SK-N-SH (cell line): ENCODE measurements around the gene LVRN. TPM values are rescaled to one million over a fixed set of nuclear protein-coding genes. Genes with fewer than 3 reads are reported as not detected.

Experiments
- CTCF ChIA-PET: fragments of 300-600, 350-600 bp; formaldehyde crosslinking; extraction: SDS; loops from one replicate; lab custom pipeline; 2021; lab: Yijun Ruan, JAX
- POLR2A ChIA-PET: fragments of 350-600 bp; sonication (Branson Sonifier 250); formaldehyde crosslinking; extraction: SDS; loops from one replicate; lab custom pipeline; 2020; ENCODE audit warnings: antibody characterized with exemption, inconsistent platforms; lab: Yijun Ruan, JAX
- DNase-seq: peaks from one replicate; pipeline ENCODE4 v3.0.0; 2012
- H2AFZ ChIP-seq: fragments of 200-600 bp; sonication (generic); 2 replicates; pipeline ENCODE4 v1.8.1; 2016; ENCODE audit warnings: antibody characterized with exemption, mild to moderate bottlenecking, low read depth
- H3F3A ChIP-seq: fragments of 200-600 bp; sonication (generic); replicated peaks from 2 replicates; pipeline ENCODE3; 2016; ENCODE audit warnings: antibody characterized with exemption, mild to moderate bottlenecking; ENCODE audit not compliant: insufficient read depth
- H3K27ac ChIP-seq, 2 experiments: fragments of 200-500 bp in 1 of 2; fragments of 200-600 bp in 1 of 2; sonication (Bioruptor generic) in 1 of 2; sonication (generic), shearing (Covaris generic) in 1 of 2; 2 replicates each; pipeline versions ENCODE4 v1.5.1 to v1.6.1; 2014 to 2016; ENCODE audit warnings: low read depth in 2 of 2, inconsistent platforms in 1 of 2, low read length in 1 of 2, mild to moderate bottlenecking in 1 of 2, mixed read lengths in 1 of 2
- H3K27me3 ChIP-seq: fragments of 200-600 bp; sonication (generic), shearing (Covaris generic); 2 replicates; pipeline ENCODE4 v1.6.1; 2016; ENCODE audit warnings: mixed run types; ENCODE audit not compliant: insufficient read depth
- H3K36me3 ChIP-seq, 2 experiments: fragments of 200-500 bp in 1 of 2; fragments of 200-600 bp in 1 of 2; sonication (Bioruptor generic) in 1 of 2; sonication (generic) in 1 of 2; replicated peaks in 1 of 2; 2 replicates each; pipeline versions ENCODE3 to v1.5.1; 2014 to 2016; ENCODE audit warnings: low read length in 1 of 2, mild to moderate bottlenecking in 1 of 2; ENCODE audit not compliant: insufficient read depth in 2 of 2, control insufficient read depth in 1 of 2
- H3K4me1 ChIP-seq, 2 experiments: fragments of 200-500 bp in 1 of 2; fragments of 200-600 bp in 1 of 2; sonication (Bioruptor generic) in 1 of 2; sonication (generic), shearing (Covaris generic) in 1 of 2; 2 replicates each; pipeline versions ENCODE4 v1.5.1 to v1.6.1; 2014 to 2016; ENCODE audit warnings: low read depth in 1 of 2, low read length in 1 of 2, mixed run types in 1 of 2; ENCODE audit not compliant: insufficient read depth in 2 of 2, control insufficient read depth in 1 of 2
- H3K4me2 ChIP-seq: fragments of 200-600 bp; sonication (generic), shearing (Covaris generic); 2 replicates; pipeline ENCODE4 v1.6.1; 2017; ENCODE audit warnings: mixed run types
- H3K4me3 ChIP-seq, 2 experiments: fragments of 200-500 bp in 1 of 2; fragments of 200-600 bp in 1 of 2; sonication (Bioruptor generic) in 1 of 2; sonication (generic), shearing (Covaris generic) in 1 of 2; 2 replicates each; pipeline versions ENCODE4 v1.5.1 to v1.8.1; 2014 to 2016; ENCODE audit warnings: low read depth in 2 of 2, inconsistent platforms in 1 of 2, low read length in 1 of 2, mild to moderate bottlenecking in 1 of 2, mixed read lengths in 1 of 2, moderate library complexity in 1 of 2
- H3K79me2 ChIP-seq: fragments of 200-600 bp; sonication (generic); 2 replicates; pipeline ENCODE4 v1.8.1; 2017; ENCODE audit warnings: mild to moderate bottlenecking; ENCODE audit not compliant: insufficient read depth
- H3K9ac ChIP-seq: fragments of 200-600 bp; sonication (generic); 2 replicates; pipeline ENCODE4 v1.6.1; 2017; ENCODE audit warnings: mixed run types
- H3K9me2 ChIP-seq: fragments of 200-600 bp; sonication (generic); 2 replicates; pipeline ENCODE4 v1.6.1; 2017; ENCODE audit warnings: mixed run types
- H3K9me3 ChIP-seq: fragments of 200-600 bp; sonication (generic); 2 replicates; pipeline ENCODE4 v1.6.1; 2017; ENCODE audit warnings: mixed run types, mild to moderate bottlenecking, moderate library complexity
- H4K20me1 ChIP-seq: fragments of 200-600 bp; sonication (generic); 2 replicates; pipeline ENCODE4 v1.6.1; 2017; ENCODE audit warnings: mild to moderate bottlenecking, mixed run types; ENCODE audit not compliant: insufficient read depth
- ELF1 ChIP-seq: IDR thresholded peaks from 2 replicates; pipeline ENCODE4 v1.4.0; 2012
- EP300 ChIP-seq, 2 experiments: IDR thresholded peaks; 2 replicates each; pipeline versions ENCODE4 v1.4.0 to v1.6.1; 2012; ENCODE audit warnings: borderline replicate concordance in 1 of 2, low read depth in 1 of 2, low read length in 1 of 2
- EZH2phosphoT487 ChIP-seq: fragments of 200-600 bp; sonication (generic); IDR thresholded peaks from 2 replicates; pipeline ENCODE4 v1.6.1; 2017; ENCODE audit warnings: low read depth, mixed run types, mild to moderate bottlenecking, antibody characterized with exemption, moderate library complexity, borderline replicate concordance
- FOSL2 ChIP-seq: IDR thresholded peaks from 2 replicates; pipeline ENCODE4 v1.4.0; 2012; ENCODE audit warnings: low read depth, mild to moderate bottlenecking, moderate library complexity, borderline replicate concordance
- FOXJ3 ChIP-seq: sonication (generic); formaldehyde crosslinking; IDR thresholded peaks from 2 replicates; pipeline ENCODE4 v1.5.1; 2020; ENCODE audit warnings: mild to moderate bottlenecking, missing genetic modification reagents
- GATA2 ChIP-seq: sonication (generic); formaldehyde crosslinking; IDR thresholded peaks from 2 replicates; pipeline ENCODE4 v1.5.0; 2020; ENCODE audit warnings: mild to moderate bottlenecking, missing genetic modification reagents
- JUND ChIP-seq: IDR thresholded peaks from 2 replicates; pipeline ENCODE4 v1.4.0; 2012
- MXI1 ChIP-seq: IDR thresholded peaks from 2 replicates; pipeline ENCODE4 v1.6.1; 2012; ENCODE audit warnings: mild to moderate bottlenecking, low read depth, low read length, improper control_type of control experiment
- NRF1 ChIP-seq: IDR thresholded peaks from 2 replicates; pipeline ENCODE4 v1.6.1; 2012; ENCODE audit warnings: low read depth, mild to moderate bottlenecking, low read length
- PBX3 ChIP-seq: IDR thresholded peaks from 2 replicates; pipeline ENCODE4; 2012
- RAD21 ChIP-seq: IDR thresholded peaks from 2 replicates; pipeline ENCODE4 v1.6.1; 2012; ENCODE audit warnings: mild to moderate bottlenecking, low read length
- RCOR1 ChIP-seq: fragments of 150-350 bp; IDR thresholded peaks from 2 replicates; pipeline ENCODE4 v1.6.1; 2017; ENCODE audit warnings: antibody characterized with exemption, low read length
- RFX5 ChIP-seq: IDR thresholded peaks from 2 replicates; pipeline ENCODE4 v1.6.1; 2012; ENCODE audit warnings: mild to moderate bottlenecking, improper control_type of control experiment, low read length
- SIN3A ChIP-seq: IDR thresholded peaks from 2 replicates; pipeline ENCODE4 v1.6.1; 2012; ENCODE audit warnings: low read depth, mild to moderate bottlenecking, low read length, moderate library complexity, borderline replicate concordance
- TAF1 ChIP-seq: IDR thresholded peaks from 2 replicates; pipeline ENCODE4 v1.6.1; 2012; ENCODE audit warnings: low read depth, mild to moderate bottlenecking, low read length, moderate library complexity, borderline replicate concordance
- TCF12 ChIP-seq: IDR thresholded peaks from 2 replicates; pipeline ENCODE4 v1.4.0; 2012
- USF1 ChIP-seq: IDR thresholded peaks from 2 replicates; pipeline ENCODE4 v1.4.0; 2012; ENCODE audit warnings: low read depth, borderline replicate concordance
- USF2 ChIP-seq: fragments of 150-350 bp; IDR thresholded peaks from 2 replicates; pipeline ENCODE4 v1.6.1; 2017; ENCODE audit warnings: antibody characterized with exemption, low read length, low read depth, borderline replicate concordance
- YY1 ChIP-seq: IDR thresholded peaks from 2 replicates; pipeline ENCODE4 v1.4.0; 2012; ENCODE audit warnings: low read depth, mild to moderate bottlenecking
- WGBS: methylation state at CpG from one replicate; pipeline ENCODE4 v1.1.6; 2017; ENCODE audit warnings: low lambda C conversion rate; 5-methylcytosine and 5-hydroxymethylcytosine counted together
- polyA plus RNA-seq, 3 experiments: library from polyadenylated mRNA; depleted of rRNA; stranded (reverse); fragments of >200 nt; gene quantifications; 2 replicates each; pipeline ENCODE4 v1.2.3, GENCODE V29; 2012
- TF ChIP-seq, protein P1 (sequence below): IDR thresholded peaks from 2 replicates; pipeline ENCODE4 v1.4.0; 2012; ENCODE audit warnings: low read depth
- TF ChIP-seq, protein P2 (sequence below): fragments of 150-350 bp; IDR thresholded peaks from 2 replicates; pipeline ENCODE4 v1.6.1; 2016; ENCODE audit warnings: mild to moderate bottlenecking, low read depth, low read length

The LVRN gene
- polyA plus RNA-seq, 1 of the 3 experiments (the other 2 are of a cell fraction), result 0.10 TPM

DNA sequence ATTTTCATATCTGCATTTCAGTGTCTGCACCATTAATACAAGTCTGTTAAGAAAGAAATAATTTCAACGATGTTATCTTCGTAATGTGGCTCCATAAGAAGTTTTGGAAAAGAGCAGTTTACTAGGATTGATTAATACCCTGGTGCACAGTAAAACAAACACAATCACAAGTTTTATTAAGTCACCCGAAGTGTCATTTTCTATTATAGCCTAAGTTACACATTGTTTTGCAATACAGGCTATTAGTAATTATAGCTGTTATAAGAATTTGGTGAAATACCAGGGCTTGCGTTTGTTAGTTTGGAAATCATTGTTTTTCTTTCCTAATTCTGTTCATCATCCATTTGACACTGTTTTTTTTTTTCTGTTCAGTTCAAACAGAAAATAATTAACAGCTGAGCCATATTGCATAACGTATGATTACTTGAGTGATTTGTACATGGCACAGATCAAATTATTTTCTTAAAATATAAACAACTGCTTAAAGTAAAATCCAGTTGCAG is 30.6 kb downstream of the LVRN start (continued):
- no peak for TF ChIP-seq MXI1

DNA sequence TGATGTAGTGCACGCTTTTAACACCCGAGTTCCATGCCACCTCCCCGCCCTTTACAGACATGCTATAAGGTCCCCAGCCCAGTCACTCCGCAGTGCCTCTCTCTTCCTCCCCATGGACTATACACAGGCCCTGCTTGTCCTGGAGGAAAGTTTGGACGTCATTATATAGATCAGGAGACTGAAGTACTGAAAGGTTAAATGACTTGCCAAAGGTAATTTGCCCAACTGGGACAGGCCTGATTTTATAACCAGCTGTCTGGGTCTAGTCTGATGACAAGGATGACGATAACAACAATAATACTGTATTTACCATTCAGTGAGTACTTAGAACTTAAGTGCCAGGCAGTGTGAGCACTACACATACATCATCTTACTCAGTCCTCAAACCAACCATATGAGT is 33.1 kb downstream of the LVRN start:
- CTCF ChIA-PET, result no interaction called here
- Histone ChIP-seq H3K27ac (no peak overlapping the region), H4K20me1 (no peaks in the 10 kb centered on the region), H3K9ac (no peak overlapping the region), H3K27me3 (no peaks in the 10 kb centered on the region), H3K4me2 (no peak overlapping the region), H3K4me1 (no peaks in the 10 kb centered on the region; a peak in 1 of 4 replicates), H3K4me3 (no peak overlapping the region), H3K9me2 (no peaks in the 10 kb centered on the region), H2AFZ (no peak overlapping the region), H3K36me3 (no peaks in the 10 kb centered on the region), H3K9me3 (no peaks in the 10 kb centered on the region), H3K79me2 (no peaks in the 10 kb centered on the region), H3F3A (no peaks in the 10 kb centered on the region)
- DNase-seq, result no peak
- POLR2A ChIA-PET, result no interaction called here
- WGBS, result 53% methylated on average over 6 of the region's 6 CpGs
- no peak for TF ChIP-seq RFX5
- no peak for TF ChIP-seq TCF12
- TF ChIP-seq FOSL2, result no peak
- no peak for TF ChIP-seq ELF1
- TF ChIP-seq PBX3, result no peak
- no peak for TF ChIP-seq YY1
- no peak for TF ChIP-seq JUND
- no peak for TF ChIP-seq EZH2phosphoT487
- TF ChIP-seq NRF1, result no peak
- TF ChIP-seq GATA2 (CRISPR knock-in tag), result no peak
- no peak for TF ChIP-seq RAD21
- TF ChIP-seq FOXJ3 (CRISPR knock-in tag), result no peak
- TF ChIP-seq, protein P1, sequence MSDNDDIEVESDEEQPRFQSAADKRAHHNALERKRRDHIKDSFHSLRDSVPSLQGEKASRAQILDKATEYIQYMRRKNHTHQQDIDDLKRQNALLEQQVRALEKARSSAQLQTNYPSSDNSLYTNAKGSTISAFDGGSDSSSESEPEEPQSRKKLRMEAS, result no peak

- 47% methylated on average over 6 of the region's 6 CpGs for WGBS
- TF ChIP-seq RAD21 (no peak), EP300 (IDR thresholded peaks at IDR 0.05; ENCODE audit: borderline replicate concordance in 1 of 2, low read depth in 1 of 2, low read length in 1 of 2) (no peak), TAF1 (no peak), RCOR1 (no peak), SIN3A (no peak), FOXJ3 (CRISPR knock-in tag) (no peak), PBX3 (no peak), USF2 (no peak), ELF1 (no peak), USF1 (no peak)
- TF ChIP-seq, protein P2, sequence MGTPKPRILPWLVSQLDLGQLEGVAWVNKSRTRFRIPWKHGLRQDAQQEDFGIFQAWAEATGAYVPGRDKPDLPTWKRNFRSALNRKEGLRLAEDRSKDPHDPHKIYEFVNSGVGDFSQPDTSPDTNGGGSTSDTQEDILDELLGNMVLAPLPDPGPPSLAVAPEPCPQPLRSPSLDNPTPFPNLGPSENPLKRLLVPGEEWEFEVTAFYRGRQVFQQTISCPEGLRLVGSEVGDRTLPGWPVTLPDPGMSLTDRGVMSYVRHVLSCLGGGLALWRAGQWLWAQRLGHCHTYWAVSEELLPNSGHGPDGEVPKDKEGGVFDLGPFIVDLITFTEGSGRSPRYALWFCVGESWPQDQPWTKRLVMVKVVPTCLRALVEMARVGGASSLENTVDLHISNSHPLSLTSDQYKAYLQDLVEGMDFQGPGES, result no peak
Observed at GRCh38 chr5:116002116-116002906, 40.0 kb downstream of the LVRN start.

More at GRCh38 chr5:116002116-116002906, 40.0 kb downstream of the LVRN start:
- H3F3A ChIP-seq, result no peaks in the 10 kb centered on the region
- H3K9ac ChIP-seq, result no peak overlapping the region
- H3K4me1 ChIP-seq, result no peaks in the 10 kb centered on the region
- ChIA-PET POLR2A (no interaction called here), CTCF (no interaction called here)
- no peaks in the 10 kb centered on the region for H3K79me2 ChIP-seq
- no peak overlapping the region for H3K4me2 ChIP-seq
- no peaks in the 10 kb centered on the region for H3K36me3 ChIP-seq
- H3K9me2 ChIP-seq, result no peaks in the 10 kb centered on the region
- no peaks in the 10 kb centered on the region for H3K27me3 ChIP-seq
- no peaks in the 10 kb centered on the region for H3K9me3 ChIP-seq
- no peak overlapping the region for H3K4me3 ChIP-seq
- no peak for DNase-seq
- H2AFZ ChIP-seq, result no peak overlapping the region
- no peaks in the 10 kb centered on the region for H4K20me1 ChIP-seq
- H3K27ac ChIP-seq, result no peak overlapping the region
